HEK293 (cell line): Measurements from ENCODE around the gene ZIC4.

Source experiments
- CTCF ChIA-PET: fragments of 350-600 bp; formaldehyde crosslinking; extraction: SDS; loops from one replicate; lab custom pipeline; 2021; ENCODE audit warnings: antibody characterized with exemption; lab: Yijun Ruan, JAX
- POLR2A ChIA-PET: fragments of 300-600 bp; formaldehyde crosslinking; extraction: SDS; loops from one replicate; lab custom pipeline; 2020; ENCODE audit warnings: antibody characterized with exemption, inconsistent platforms; lab: Yijun Ruan, JAX
- H3K27ac ChIP-seq: fragments of 200-500 bp; sonication (Bioruptor generic); 2 replicates; pipeline ENCODE4 v1.5.1; 2014; ENCODE audit warnings: low read depth, low read length, control low read depth, inconsistent platforms; ENCODE audit errors: extremely low read depth
- H3K36me3 ChIP-seq, 2 experiments: fragments of 200-500 bp in 1 of 2; sonication (Bioruptor generic) in 1 of 2; 1 replicate in 1 of 2; 2 replicates in 1 of 2; pipeline ENCODE4 v1.5.1; 2014 to 2017; ENCODE audit warnings: inconsistent platforms in 2 of 2, low read length in 2 of 2; ENCODE audit not compliant: control insufficient read depth in 2 of 2, insufficient read depth in 1 of 2
- H3K4me1 ChIP-seq: fragments of 200-500 bp; sonication (Bioruptor generic); 2 replicates; pipeline ENCODE4 v1.5.1; 2014; ENCODE audit warnings: mild to moderate bottlenecking, low read length, inconsistent platforms; ENCODE audit not compliant: control insufficient read depth, insufficient read depth
- H3K4me3 ChIP-seq: 2 replicates; pipeline ENCODE4 v1.5.1; 2011; ENCODE audit warnings: low read depth, mild to moderate bottlenecking, control low read depth, low read length, moderate library complexity
- H3K9me3 ChIP-seq: fragments of 200-500 bp; sonication (Bioruptor generic); 2 replicates; pipeline ENCODE4 v1.5.1; 2014; ENCODE audit warnings: low read depth, low read length, inconsistent platforms; ENCODE audit not compliant: control insufficient read depth, insufficient read depth
- GLI4 ChIP-seq: fragments of 450-650 bp; formaldehyde crosslinking; IDR thresholded peaks from 2 replicates; pipeline ENCODE4 v1.5.1; 2016; ENCODE audit warnings: missing biosample characterization, missing genetic modification characterization
- PRDM6 ChIP-seq: fragments of 450-650 bp; formaldehyde crosslinking; IDR thresholded peaks from 2 replicates; pipeline ENCODE4 v1.5.1; 2017; ENCODE audit warnings: missing biosample characterization, missing genetic modification characterization
- SCRT1 ChIP-seq: fragments of 450-650 bp; formaldehyde crosslinking; IDR thresholded peaks from 2 replicates; pipeline ENCODE4 v1.5.1; 2016; ENCODE audit warnings: missing biosample characterization, missing genetic modification characterization, borderline replicate concordance
- ZFP69B ChIP-seq: fragments of 450-650 bp; formaldehyde crosslinking; IDR thresholded peaks from 2 replicates; pipeline ENCODE4 v1.5.1; 2016; ENCODE audit warnings: missing biosample characterization, missing genetic modification characterization
- ZNF148 ChIP-seq: fragments of 450-650 bp; formaldehyde crosslinking; IDR thresholded peaks from 2 replicates; pipeline ENCODE4 v1.5.0; 2017; ENCODE audit warnings: missing biosample characterization, missing genetic modification characterization, borderline replicate concordance
- ZNF174 ChIP-seq: fragments of 450-650 bp; formaldehyde crosslinking; IDR thresholded peaks from 2 replicates; pipeline ENCODE4 v1.5.0; 2017; ENCODE audit warnings: missing biosample characterization, mild to moderate bottlenecking, missing genetic modification characterization
- ZNF26 ChIP-seq: fragments of 450-650 bp; formaldehyde crosslinking; IDR thresholded peaks from 2 replicates; pipeline ENCODE4 v1.5.1; 2016; ENCODE audit warnings: missing biosample characterization, missing genetic modification characterization
- ZNF354C ChIP-seq: fragments of 450-650 bp; formaldehyde crosslinking; IDR thresholded peaks from 2 replicates; pipeline ENCODE4 v1.5.1; 2016; ENCODE audit warnings: missing biosample characterization, missing genetic modification characterization, low read depth, borderline replicate concordance
- ZNF426 ChIP-seq: fragments of 450-650 bp; formaldehyde crosslinking; IDR thresholded peaks from 2 replicates; pipeline ENCODE4 v1.5.1; 2017; ENCODE audit warnings: missing biosample characterization, missing genetic modification characterization, mild to moderate bottlenecking, inconsistent platforms, moderate library complexity
- ZNF529 ChIP-seq: fragments of 450-650 bp; formaldehyde crosslinking; IDR thresholded peaks from 2 replicates; pipeline ENCODE4 v1.5.1; 2017; ENCODE audit warnings: missing genetic modification characterization, missing biosample characterization; ENCODE audit not compliant: insufficient replicate concordance
- ZNF768 ChIP-seq: fragments of 450-650 bp; formaldehyde crosslinking; IDR thresholded peaks from 2 replicates; pipeline ENCODE4 v1.5.1; 2018; ENCODE audit warnings: missing biosample characterization, mild to moderate bottlenecking, missing genetic modification characterization
- ZNF792 ChIP-seq: fragments of 450-650 bp; formaldehyde crosslinking; IDR thresholded peaks from 2 replicates; pipeline ENCODE4 v1.5.1; 2016; ENCODE audit warnings: missing biosample characterization, missing genetic modification characterization
- TF ChIP-seq, protein P1 (sequence below): fragments of 450-650 bp; formaldehyde crosslinking; IDR thresholded peaks from 2 replicates; pipeline ENCODE4 v1.5.1; 2016; ENCODE audit warnings: missing biosample characterization, missing genetic modification characterization, low read depth

Gene ZIC4

GRCh38 chr3:147388700-147389580, 17.4 kb downstream of the ZIC4 start:
- H3K4me3 ChIP-seq, result no peak overlapping the region
- TF ChIP-seq, protein P1, sequence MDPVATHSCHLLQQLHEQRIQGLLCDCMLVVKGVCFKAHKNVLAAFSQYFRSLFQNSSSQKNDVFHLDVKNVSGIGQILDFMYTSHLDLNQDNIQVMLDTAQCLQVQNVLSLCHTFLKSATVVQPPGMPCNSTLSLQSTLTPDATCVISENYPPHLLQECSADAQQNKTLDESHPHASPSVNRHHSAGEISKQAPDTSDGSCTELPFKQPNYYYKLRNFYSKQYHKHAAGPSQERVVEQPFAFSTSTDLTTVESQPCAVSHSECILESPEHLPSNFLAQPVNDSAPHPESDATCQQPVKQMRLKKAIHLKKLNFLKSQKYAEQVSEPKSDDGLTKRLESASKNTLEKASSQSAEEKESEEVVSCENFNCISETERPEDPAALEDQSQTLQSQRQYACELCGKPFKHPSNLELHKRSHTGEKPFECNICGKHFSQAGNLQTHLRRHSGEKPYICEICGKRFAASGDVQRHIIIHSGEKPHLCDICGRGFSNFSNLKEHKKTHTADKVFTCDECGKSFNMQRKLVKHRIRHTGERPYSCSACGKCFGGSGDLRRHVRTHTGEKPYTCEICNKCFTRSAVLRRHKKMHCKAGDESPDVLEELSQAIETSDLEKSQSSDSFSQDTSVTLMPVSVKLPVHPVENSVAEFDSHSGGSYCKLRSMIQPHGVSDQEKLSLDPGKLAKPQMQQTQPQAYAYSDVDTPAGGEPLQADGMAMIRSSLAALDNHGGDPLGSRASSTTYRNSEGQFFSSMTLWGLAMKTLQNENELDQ (tag by site-specific recombination), result no peak
- no peak for TF ChIP-seq GLI4 (tag by site-specific recombination)
- TF ChIP-seq ZNF174 (tag by site-specific recombination), result no peak
- no peak for TF ChIP-seq ZFP69B
- POLR2A ChIA-PET, result no interaction called here
- no peak overlapping the region for H3K27ac ChIP-seq
- H3K36me3 ChIP-seq, result no peaks in the 10 kb centered on the region
- CTCF ChIA-PET, result interaction anchor here (0.7 kb wide), 1 partner anchor 25 kb away, joined by 3 read pairs; no protein-coding TSS in a partner anchor
- no peaks in the 10 kb centered on the region for H3K4me1 ChIP-seq
- H3K9me3 ChIP-seq, result no peaks in the 10 kb centered on the region

GRCh38 chr3:147387885-147388699, 18.3 kb downstream of the ZIC4 start:
- TF ChIP-seq SCRT1 (tag by site-specific recombination) (no peak), ZNF768 (tag by site-specific recombination) (no peak), ZNF792 (no peak), ZNF354C (no peak), ZNF148 (no peak), PRDM6 (tag by site-specific recombination) (no peak), ZNF426 (tag by site-specific recombination) (no peak), ZNF529 (tag by site-specific recombination) (no peak), ZNF26 (no peak)
- Histone ChIP-seq H3K36me3 (no peaks in the 10 kb centered on the region), H3K27ac (no peak overlapping the region), H3K4me3 (no peak overlapping the region), H3K4me1 (no peaks in the 10 kb centered on the region), H3K9me3 (no peaks in the 10 kb centered on the region)
- CTCF ChIA-PET, result interaction anchor here (0.7 kb wide), 1 partner anchor 25 kb away, joined by 3 read pairs; no protein-coding TSS in a partner anchor
- POLR2A ChIA-PET, result no interaction called here
